ENCODE data around the gene SFTA2. TPM values are rescaled to one million over a fixed set of nuclear protein-coding genes. Genes with fewer than 3 reads are reported as not detected.

The SFTA2 gene
- total and polyA plus RNA-seq, 9 of the 15 experiments (the other 6 are each of a cell fraction or from before 2014, with no cell fraction given), result not detected

DNA sequence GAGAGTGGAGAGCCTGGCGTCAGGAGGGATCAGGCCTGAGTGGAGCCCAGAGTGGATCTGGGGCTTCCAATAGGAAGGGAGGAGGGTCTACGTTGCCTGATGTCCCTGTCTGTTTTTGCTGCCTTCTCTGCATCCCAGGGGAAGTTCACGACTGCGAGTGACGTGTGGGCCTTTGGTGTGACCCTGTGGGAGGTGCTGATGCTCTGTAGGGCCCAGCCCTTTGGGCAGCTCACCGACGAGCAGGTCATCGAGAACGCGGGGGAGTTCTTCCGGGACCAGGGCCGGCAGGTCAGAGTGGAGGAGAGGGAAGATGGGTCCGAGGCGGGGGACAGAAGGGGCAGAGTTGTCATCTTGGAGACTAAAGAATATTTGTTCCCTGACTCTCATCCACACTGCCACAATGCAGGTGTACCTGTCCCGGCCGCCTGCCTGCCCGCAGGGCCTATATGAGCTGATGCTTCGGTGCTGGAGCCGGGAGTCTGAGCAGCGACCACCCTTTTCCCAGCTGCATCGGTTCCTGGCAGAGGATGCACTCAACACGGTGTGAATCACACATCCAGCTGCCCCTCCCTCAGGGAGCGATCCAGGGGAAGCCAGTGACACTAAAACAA, 33.1 kb downstream of the SFTA2 start:
- no peak overlapping the region for H2AFZ ChIP-seq (ENCODE audit: low read depth, low read length)
- WGBS (ENCODE audit: insufficient coverage, low coverage, missing lambda C conversion rate), result 73% methylated on average over 23 of the region's 23 CpGs
- no peaks in the 10 kb centered on the region for H3K9me1 ChIP-seq (ENCODE audit: control insufficient read depth, insufficient read depth, low read length)
- ATAC-seq, result no peak
- no peak for FAIRE-seq
- TF ChIP-seq, protein P1, sequence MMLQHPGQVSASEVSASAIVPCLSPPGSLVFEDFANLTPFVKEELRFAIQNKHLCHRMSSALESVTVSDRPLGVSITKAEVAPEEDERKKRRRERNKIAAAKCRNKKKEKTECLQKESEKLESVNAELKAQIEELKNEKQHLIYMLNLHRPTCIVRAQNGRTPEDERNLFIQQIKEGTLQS (IDR thresholded peaks at IDR 0.05), result no peak
- TF ChIP-seq, protein P1 (CRISPR knock-in tag; conservative IDR thresholded peaks at IDR 0.05), result no peak
- TF ChIP-seq HIVEP1 (CRISPR knock-in tag; IDR thresholded peaks at IDR 0.05), result no peak
- TF ChIP-seq NR4A1 (CRISPR knock-in tag; IDR thresholded peaks at IDR 0.05), result no peak
- TF ChIP-seq NR4A1 (tag; IDR thresholded peaks at IDR 0.05), result no peak
- TF ChIP-seq, protein P2, sequence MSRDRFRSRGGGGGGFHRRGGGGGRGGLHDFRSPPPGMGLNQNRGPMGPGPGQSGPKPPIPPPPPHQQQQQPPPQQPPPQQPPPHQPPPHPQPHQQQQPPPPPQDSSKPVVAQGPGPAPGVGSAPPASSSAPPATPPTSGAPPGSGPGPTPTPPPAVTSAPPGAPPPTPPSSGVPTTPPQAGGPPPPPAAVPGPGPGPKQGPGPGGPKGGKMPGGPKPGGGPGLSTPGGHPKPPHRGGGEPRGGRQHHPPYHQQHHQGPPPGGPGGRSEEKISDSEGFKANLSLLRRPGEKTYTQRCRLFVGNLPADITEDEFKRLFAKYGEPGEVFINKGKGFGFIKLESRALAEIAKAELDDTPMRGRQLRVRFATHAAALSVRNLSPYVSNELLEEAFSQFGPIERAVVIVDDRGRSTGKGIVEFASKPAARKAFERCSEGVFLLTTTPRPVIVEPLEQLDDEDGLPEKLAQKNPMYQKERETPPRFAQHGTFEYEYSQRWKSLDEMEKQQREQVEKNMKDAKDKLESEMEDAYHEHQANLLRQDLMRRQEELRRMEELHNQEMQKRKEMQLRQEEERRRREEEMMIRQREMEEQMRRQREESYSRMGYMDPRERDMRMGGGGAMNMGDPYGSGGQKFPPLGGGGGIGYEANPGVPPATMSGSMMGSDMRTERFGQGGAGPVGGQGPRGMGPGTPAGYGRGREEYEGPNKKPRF (IDR thresholded peaks at IDR 0.05; ENCODE audit: low read depth, low read length), result no peak
- 0 out of 2 replicates have a peak, but pooled peaks have one; percentile 25 for TF ChIP-seq RBFOX2 (IDR thresholded peaks at IDR 0.05; ENCODE audit: low read depth, low read length)
- no peak for TF ChIP-seq E2F3 (CRISPR knock-in tag; IDR thresholded peaks at IDR 0.05)
- no peak for TF ChIP-seq EGR1 (conservative IDR thresholded peaks at IDR 0.05)
- H4K20me1 ChIP-seq (replicated peaks; ENCODE audit: control insufficient read depth, insufficient read depth, low read length), result no peaks in the 10 kb centered on the region; the same call in 1 of the 2 replicates
- no peaks in the 10 kb centered on the region for H3K9me3 ChIP-seq (replicated peaks; ENCODE audit: control insufficient read depth, insufficient read depth, low read depth, low read length)
- CTCF ChIA-PET (ENCODE audit: low intra/inter-chr PET ratio), result no interaction called here
- H3K4me2 ChIP-seq (ENCODE audit: insufficient read depth, low read length), result no peak overlapping the region
- H3K36me3 ChIP-seq (ENCODE audit: control insufficient read depth, insufficient read depth, low read length), result peaks cover 52% of the 10 kb centered on the region; the same call in 2 of the 3 replicates
- no peak overlapping the region for H3K27ac ChIP-seq (ENCODE audit: extremely low read depth, low read depth, low read length)
- peaks cover 0 to 6% of the 10 kb centered on the region in 2 experiments; a peak in 1 of 5 replicates for H3K4me1 ChIP-seq (replicated peaks in 1 of 2; ENCODE audit: control insufficient read depth in 2 of 2, insufficient read depth in 2 of 2, low read length in 2 of 2)
- BruUV-seq (replicated peaks), result no TSS peak
- no peak overlapping the region for H3K9ac ChIP-seq (ENCODE audit: insufficient read depth in 1 of 2, low read depth in 2 of 2, low read length in 2 of 2)
- H3K27me3 ChIP-seq (ENCODE audit: control insufficient read depth in 2 of 2, insufficient read depth in 2 of 2, low read length in 2 of 2), result no peaks in the 10 kb centered on the region
- no peak for DNase-seq (ENCODE audit: extremely low read depth in 1 of 4, low spot score in 3 of 4)
- no peak overlapping the region for H3K4me3 ChIP-seq
- in situ Hi-C loops (cut with MboI) (no loop called here), intact Hi-C loops (cut with micrococcal nuclease) (no loop called here)
- no peaks in the 10 kb centered on the region for H3K79me2 ChIP-seq (ENCODE audit: control insufficient read depth, insufficient read depth, low read length)
- POLR2A ChIA-PET, result interaction anchor here (0.5 to 1.9 kb wide), 10 partner anchors 9 to 180 kb away, joined by 3 to 4 read pairs (median 4); partner anchors contain the start of gene GTF2H4

Data from K562 (cell line).